Measurements from ENCODE around the gene DDIT4L.
"Not testable (repeated sequence)": the region's sequence is repeated elsewhere in the genome, so short reads cannot be mapped to it uniquely, and the experiment has no call there.

Gene DDIT4L, protein sequence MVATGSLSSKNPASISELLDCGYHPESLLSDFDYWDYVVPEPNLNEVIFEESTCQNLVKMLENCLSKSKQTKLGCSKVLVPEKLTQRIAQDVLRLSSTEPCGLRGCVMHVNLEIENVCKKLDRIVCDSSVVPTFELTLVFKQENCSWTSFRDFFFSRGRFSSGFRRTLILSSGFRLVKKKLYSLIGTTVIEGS

DNA sequence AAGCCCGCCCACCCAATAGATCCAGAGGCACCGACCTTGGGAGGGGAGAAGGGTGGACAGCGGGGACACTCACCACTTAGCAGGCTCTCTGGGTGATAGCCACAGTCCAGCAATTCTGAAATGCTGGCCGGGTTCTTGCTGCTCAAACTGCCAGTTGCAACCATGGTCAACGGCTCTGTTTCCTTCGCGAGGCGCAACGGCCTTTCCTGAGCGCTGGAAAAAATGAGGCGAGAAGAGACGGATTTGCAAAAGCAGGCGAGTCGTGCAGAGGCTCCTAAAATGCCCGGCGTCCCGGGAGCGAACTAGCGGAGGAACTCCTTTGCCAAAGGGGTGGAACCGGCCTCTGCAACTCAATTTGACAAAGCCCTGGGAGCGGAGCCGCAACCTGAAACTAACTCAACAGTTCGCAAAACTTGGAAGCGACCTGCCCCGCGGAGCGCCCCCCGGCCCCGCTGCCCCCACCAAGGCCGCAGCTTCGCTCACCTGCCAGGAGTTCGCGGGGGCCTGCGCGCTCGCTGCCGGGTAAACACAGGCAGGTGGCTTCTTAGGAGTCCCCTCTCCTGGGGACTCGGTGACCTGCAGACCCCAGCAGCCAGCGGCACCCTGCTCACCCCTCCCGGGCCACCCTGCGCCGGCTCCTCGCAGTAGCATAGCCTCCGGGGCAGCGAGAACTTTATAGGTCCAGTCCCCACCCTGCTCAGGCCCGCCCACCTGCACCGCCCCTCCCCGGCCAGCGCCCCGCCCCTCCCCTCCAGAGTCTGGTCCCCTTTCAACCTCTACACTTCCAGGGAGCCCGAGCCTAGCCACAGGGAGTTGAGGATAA, at the start of gene DDIT4L:
DDIT4L (minus strand) TSS at position 649 of the 823 bp plus-strand sequence; CDS start at position 164, 485 bp downstream.
- no peak for DNase-seq

DNA sequence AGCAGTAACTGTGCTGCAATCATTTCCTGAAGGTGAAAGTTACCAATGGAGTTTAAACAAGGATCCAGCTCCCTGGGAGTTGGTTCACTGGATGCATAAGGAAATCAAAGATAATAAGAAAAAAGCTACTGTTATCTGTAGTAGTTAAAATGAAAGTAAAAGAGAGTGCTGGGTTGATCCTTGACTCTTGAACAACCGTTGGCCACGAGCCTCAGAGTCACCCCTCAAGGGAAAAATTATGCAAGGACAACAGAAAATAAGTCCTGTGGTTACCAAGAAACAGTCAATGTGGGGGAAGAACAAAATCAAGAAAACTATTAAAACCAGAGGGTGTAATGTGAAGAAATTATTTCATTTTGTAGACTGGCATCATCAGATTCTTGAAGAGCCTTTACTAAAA, 49.7 kb upstream of the DDIT4L start:
- DNase-seq = no peak

DNA sequence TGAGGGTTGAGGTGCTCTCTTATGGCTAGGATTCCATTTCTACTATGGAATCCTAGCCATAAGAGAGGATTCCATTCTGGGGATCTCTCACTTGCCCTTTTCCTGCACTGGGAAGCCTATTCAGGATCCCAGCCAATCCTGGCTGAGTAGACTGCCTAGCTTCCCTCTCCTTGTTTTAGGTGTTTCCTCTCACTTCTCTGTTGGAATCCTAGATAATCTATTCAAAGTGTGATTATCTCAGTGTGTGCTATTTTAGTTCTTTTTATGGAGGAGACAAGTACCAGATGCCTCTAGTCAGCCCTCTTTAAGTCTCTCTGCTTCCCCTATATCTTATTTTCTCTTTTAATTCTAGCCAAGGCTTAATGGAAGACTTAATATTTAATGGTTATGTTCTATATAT, 34.5 kb upstream of the DDIT4L start:
- DNase-seq = no peak

DNA sequence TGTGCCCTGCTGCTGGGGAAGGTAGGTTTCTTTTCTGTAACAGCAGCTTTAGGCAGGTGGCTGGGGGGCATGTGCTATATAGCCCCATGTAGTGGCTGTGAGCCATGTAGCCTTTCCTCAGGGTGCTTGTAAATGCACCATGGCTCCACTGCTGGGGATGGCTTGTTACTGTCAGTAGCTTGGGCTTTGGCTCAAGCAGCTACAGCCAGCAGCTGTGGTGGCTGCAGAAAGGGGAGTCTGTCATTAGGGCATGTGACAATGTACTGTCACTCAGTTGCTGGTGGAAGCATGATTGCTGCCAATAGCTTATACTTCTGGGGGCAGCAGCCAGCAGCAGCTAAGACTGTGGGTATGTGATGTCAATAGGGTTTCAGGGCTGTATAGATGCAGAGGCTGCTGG, 33.9 kb upstream of the DDIT4L start:
- no peak for DNase-seq

DNA sequence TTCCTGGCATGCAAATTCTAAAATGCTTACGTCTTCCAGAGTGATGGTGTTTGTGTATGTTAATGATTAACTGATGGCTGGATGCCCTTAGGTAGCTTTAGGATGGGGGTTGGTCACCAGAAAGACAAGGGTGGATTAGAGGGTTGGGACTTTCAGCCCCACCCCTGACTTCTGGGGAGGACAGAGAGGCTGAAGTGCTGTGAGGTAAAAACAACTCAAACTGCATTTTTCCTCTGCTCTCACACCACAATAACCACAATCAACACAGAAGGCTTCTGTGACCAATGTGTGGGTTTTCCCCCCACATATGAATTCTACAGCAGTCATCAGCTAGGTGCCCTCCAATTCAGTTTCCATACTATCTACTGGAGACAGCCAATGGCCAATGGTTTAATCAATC, 18.7 kb upstream of the DDIT4L start:
- DNase-seq = no peak

DNA sequence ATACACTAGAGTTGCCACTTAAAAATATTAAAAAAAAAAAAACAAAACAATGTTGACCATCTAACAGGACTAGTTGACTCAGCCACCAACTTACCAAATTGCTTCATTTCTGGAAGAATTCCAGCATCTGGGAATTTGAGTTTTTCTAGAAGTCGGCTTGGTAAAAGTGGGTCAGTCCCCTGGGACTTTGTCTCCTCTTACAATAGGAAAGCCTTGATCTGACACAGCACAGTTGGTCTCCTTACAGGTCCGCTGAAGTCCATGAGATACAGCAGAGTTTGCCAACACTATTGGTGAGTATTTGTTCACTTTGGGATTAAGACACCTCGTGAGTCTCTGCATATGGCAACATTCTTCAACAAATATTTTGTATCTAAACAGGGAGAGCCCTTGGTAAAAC, 18.2 kb upstream of the DDIT4L start:
- no peak for DNase-seq

DNA sequence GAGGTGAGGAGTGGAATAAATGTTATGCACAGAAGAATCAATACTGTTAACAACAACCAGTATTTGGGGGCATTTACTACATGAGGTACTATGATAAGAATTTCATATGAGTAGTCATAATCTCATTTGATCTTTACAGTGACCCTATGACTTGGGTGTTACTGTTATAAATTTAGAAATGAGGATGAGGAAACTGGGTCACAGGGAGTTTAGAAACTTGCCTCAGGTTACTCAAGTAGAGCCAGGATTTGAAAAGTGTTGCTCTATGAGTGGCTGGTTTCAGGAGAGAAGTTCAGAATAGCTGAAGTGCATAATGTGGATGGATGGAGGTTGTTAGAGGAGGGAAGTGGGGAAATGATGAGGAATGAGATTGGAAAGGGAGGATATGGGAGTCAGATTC, 16.6 kb upstream of the DDIT4L start:
- no peak for DNase-seq

DNA sequence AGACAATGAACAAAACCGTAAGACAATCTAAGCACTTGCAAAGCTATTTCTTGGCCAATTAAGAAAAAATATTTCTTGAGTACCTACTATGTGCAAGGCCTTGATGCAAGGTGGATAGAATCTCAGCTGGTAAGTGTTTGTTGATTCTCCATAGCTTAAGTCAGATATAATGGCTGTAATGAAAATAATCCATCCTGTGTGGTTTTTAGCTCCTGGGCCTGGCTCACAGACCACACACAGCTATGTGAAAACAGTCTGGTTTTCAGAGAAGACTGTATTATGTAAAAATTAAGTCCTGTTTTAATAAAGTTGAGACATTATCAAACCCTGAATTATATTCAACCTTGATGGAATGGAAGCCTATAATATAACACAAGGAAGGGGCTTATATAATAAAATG, 7.8 kb upstream of the DDIT4L start:
- no peak for DNase-seq

DNA sequence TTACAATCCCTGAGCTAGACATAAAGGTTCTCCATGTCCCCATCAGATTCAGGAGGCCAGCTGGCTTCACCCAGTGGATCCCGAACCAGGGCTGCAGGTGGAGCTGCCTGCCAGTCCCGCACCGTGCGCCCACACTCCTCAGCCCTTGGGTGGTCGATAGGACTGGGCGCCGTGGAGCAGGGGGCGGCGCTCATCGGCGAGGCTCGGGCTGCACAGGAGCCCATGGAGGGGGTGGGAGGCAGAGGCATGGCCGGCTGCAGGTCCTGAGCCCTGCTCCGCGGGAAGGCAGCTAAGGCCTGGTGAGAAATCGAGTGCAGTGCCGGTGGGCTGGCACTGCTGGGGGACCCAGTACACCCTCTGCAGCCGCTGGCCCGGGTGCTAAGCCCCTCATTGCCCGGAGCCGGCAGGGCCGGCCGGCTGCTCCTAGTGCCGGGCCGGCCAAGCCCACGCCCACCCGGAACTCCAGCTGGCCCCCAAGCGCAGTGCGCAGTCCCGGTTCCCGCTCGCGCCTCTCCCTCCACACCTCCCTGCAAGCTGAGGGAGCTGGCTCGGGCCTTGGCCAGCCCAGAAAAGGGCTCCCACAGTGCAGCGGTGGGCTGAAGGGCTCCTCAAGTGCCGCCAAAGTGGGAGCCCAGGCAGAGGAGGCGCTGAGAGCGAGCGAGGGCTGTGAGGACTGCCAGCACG, 6.3 kb upstream of the DDIT4L start:
- not testable (repeated sequence) for DNase-seq

DNA sequence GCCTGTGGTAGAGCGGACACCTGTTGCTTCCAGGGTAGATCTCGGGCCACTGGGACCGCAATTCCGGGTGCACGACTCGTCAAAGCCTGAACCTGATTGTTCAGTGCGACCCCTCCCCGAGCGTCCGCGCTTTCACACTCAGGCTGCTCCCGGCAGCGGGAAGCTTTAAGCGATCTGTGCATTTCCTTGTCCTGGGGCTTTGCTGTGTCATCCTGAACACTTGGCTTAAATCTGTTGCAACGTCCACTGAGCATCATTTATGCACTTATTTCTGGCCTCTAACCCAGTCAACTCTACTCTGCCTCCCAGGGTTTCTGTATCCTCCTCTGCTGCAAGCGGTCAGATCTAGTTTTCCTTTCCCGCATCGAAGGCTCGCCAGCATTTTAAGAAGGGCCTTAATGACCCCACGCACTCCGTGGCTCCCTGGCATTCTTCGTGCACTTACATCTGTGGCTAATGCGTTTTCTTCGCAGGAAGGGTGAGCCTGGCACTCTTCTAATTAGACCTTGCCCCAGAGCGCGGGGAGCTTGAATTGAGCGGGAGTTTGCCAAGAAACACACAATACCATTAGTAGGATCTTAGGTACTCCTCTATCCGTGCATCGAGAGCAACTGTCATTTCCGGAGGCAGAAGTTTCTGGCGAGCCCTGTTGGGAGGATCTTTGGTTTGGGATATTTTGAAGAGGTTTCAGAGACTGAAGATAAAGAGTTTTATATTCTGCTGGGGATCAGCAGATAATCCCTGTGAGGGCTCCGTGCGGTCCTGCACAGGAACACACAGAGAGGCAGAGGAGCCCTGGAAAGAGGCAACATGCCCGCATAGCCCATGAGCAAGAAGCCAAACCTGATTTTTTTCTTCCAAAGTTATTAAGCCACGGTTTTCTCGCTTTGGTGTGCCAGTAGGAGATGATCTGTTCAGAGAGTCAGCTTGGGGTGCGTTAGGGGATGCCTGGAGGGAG, 654 bp upstream of the DDIT4L start:
- no peak for DNase-seq

DNA sequence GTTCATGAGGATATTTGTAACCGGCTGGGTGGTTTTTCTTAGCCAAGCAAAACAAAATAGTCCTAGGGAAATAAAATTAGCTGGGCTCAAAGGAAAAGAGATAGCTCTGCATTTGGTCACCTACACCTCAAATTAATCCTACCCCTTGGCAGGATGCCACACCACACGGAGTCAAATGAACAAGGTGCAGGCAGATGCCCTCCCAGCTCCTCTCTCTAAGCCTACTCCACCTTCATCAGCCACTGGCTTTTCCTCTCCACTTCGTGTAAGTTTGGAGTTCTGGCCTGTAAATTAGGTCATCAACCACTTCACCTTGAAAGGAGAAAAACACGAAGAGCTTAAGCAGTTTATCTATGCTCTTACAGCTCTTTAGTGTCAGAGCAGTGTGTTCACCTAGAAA, 1.4 kb downstream of the DDIT4L start:
- no peak for DNase-seq

DNA sequence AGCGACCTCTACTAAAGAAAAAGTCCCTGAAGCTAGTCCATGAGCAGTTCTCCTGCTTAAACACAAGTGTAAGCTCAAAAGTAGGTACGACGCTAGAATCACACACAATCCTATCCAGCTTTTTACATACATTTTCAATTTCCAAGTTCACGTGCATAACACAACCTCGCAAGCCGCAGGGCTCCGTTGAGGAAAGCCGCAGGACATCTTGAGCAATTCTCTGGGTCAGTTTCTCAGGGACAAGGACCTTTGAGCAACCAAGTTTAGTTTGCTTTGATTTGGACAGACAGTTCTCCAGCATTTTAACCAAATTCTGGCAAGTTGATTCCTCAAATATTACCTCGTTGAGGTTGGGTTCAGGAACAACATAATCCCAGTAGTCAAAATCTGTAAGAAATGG, 2.5 kb downstream of the DDIT4L start:
- no peak for DNase-seq

DNA sequence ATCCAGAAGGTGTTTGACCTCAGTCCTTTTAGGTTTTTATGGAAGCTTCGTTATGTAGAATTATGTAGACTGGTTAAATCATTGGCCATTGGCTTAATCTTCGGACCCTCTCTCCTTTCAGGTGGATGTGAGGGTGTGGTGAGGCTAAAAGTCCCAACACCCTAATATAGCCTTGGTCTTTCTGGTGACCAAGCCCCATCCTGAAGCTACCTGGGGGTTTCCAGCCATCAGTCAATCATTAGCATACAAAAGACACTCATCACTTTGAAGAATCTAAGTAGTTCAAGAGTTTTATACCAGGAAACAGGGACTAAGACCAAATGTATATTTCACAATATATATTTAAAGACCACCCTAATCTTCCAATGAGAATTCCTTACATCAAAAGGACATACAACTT, 5.5 kb downstream of the DDIT4L start:
- no peak for DNase-seq

DNA sequence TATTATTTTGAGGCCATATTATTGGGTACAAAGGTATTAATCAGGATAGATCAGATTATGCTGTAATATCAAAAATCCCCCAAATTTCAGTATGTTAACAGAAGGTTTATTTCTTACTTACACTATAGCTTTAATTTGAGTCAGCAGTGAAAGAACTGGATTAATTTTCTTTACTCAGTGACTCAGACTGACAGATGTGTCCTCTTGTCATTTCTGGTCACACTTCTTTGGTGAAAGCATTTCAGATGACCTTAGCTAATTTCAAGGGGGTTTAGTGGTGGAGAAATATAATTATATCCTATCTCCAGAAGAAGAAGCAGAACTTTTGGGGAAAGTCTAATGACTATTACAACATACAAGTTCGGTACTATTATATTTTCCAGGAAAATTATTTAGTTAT, 12.4 kb downstream of the DDIT4L start:
- DNase-seq = no peak

DNA sequence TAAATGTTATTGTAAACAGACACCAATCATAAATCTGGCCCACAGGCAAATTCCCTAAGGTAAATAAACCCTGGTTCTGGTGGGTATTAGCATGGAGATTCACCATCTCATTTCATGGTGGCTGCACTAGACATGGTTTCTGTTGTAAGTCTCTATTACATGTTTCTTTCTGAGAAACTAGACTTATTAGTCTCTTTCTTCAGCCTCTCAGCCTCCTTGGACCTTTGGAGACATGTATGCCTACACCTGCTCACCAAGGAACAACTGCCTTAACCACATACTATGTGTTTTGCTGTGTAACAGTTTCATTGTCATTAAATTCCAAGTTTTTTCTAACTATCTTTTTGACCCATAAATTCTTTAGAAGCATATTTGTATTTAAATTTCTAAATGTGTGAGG, 13.1 kb downstream of the DDIT4L start:
- DNase-seq = no peak

DNA sequence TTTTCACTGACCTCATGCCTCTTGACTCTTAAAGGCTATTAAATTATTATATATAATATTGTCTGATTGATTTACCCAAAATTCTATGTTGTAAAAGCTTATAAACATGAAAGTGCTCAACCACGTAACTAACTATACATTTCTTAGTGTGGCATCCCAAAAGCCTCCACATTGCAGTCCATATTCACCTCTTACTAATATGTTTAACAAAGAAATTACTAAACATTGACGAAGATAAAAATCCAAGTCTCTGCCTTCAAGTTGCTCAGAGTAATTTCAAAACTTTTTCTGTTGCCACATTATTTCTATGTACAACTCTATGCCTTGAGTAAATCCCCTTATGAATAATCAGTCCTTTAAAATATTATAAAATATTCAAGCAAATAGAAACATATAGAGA, 14.4 kb downstream of the DDIT4L start:
- DNase-seq = no peak

DNA sequence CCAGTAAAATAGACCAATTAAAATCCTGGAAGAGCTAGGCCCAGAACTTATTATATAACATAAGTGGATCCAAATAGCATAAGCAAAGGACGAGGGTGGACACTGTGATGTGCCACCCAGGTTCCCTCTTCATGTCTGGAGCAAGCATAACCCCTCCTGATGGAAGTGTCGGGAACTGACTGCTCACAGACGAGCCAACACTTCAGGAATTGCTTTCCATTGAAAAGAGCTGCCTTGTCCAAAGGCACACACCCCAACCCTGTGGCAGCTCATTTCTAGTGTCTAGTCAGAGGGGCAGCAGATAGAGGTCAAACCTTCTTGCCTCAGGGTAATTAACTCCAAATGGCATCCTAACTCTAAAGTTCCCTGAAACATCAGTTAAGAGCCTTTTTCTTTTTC, 15.3 kb downstream of the DDIT4L start:
- DNase-seq = no peak

DNA sequence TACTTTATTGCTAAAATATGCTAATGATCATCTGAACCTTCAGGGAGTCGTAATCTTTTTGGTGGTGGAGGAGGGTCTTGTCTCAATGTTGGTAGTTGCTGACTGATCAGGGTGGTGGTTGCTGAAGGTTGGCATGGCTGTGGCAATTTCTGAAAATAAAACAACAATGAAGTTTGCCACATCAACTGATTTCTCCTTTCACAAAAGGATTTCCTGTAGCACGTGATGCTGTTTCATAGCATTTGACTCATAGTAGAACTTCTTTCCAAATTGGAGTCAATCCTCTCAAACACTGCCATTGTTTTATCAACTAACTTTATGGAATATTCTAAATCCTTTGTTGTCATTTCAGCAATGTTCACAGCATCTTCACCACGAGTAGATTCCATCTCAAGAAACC, 19.3 kb downstream of the DDIT4L start:
- DNase-seq = no peak

DNA sequence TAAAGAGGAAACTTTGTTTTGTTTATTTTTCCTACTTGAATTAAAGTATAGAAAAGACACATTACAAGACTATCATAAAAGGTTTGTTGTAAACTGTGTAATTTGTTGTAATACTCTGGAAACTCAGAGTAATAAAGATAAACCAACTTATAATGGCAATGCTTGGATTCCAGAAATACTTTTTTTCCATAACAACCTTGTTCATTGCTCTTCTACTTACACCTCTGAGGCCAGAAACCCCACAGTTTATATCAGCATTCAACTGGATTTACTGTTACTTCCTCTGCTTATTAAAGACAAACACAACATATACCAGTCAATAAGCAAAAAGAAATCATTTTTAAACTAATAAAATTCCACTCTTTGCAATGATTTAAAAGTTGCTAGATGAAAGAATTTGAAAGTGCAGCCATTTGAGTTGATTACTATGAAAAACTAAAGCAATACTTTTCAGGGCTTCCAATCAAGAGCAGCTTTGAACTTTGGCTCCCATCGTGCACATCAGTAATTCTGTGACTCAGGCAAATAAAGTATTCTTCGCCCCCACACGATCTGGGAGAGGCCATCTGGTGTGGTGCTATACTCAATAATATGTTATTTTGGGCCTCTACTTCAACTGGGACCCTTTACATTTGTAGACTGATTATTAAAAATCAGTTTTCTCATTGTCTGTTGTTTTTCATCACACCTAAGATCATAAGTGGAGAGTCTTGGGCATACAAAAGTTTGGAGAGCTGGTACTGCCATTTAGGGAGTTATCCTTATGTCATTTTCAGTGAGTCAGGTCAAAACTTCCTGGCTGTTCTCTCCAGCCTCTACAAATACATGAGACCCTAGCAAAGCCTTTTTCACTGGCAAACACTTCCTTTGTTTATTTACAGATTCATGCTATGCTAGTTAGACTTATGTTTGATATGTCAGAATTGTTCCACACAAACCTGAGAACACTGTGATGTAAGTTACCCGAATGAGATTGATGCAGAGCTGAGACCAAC, 20.5 kb downstream of the DDIT4L start:
- DNase-seq = no peak

DNA sequence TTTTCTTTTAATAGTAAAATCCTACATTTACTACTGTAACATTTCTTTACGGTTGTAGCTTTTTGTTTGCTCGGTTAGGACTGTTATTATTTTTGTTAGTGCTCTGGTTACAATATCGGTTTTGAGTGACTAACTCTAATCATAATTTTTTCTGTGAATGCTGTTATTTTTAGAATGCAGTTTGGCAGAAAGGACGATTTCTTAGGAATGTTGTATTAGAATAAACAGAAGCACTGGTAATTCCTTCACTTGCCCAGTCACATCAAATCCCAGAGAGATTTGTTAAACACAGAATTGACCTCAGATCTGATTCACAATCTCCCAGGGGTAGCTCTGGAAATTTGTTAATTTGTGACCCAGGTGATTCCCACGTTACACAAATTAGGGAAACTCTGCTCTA, 21.7 kb downstream of the DDIT4L start:
- DNase-seq = no peak

DNA sequence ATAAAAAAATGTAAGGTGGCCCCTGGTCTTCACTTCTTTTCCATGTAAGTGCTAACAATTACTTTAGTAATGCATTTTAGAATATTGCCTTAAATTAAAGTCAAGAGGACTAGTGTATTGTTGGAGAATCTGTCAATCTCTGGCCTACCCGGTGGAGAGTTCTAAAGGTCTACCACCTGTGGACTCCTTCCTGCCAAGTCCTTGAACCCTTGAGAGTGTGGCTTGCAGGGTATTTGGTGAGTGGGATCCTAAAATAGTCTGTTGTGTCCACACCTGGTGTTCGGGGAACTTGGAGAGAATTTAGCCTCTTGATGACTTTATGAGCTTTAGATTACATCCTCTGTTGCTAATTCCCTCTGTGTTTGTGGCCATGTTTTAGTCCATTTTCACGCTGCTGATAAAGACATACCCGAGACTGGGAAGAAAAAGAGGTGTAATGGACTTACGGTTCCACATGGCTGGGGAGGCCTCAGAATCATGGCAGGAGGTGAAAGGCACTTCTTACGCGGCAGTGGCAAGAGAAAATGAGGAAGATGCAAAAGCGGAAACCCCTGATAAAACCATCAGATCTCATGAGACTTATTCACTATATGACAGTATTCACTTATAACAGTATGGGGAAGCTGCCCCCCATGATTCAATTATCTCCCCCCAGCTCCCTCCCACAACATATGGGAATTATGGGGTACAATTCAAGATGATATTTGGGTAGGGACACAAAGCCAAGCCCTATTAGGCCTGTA, 23.8 kb downstream of the DDIT4L start:
- DNase-seq = no peak
